ENCODE results near the gene AUTS2. TPM values are rescaled to one million over a fixed set of nuclear protein-coding genes. Genes with fewer than 3 reads are reported as not detected.

Gene AUTS2
- total and polyA plus RNA-seq, 10 donors, result 6.1 to 54.8 (median 29.1) TPM

- H3K9me3 ChIP-seq, result peaks cover 0 to 6% (median 0%) of the 10 kb centered on the region in 8 donors
- intact Hi-C loops (cut with DNase I; ENCODE audit: low total_unique reads), result no loop called here
- H3K4me3 ChIP-seq, result no peak overlapping the region
- WGBS, 5 donors, result 44 to 81% (median 63%) methylated on average over 1 of the region's 1 CpG
- H3K4me1 ChIP-seq, result no peaks in the 10 kb centered on the region
- no peak overlapping the region for H3K27ac ChIP-seq
- no peak for TF ChIP-seq POLR2A (IDR thresholded peaks at IDR 0.05)
- no peak for TF ChIP-seq CTCF (IDR thresholded peaks at IDR 0.05 in 8 of 11, conservative IDR thresholded peaks at IDR 0.05 in 3 of 11)
- no peak for TF ChIP-seq POLR2AphosphoS5 (IDR thresholded peaks at IDR 0.05)
- peaks cover 0 to 32% (median 8%) of the 10 kb centered on the region in 7 donors for H3K27me3 ChIP-seq (replicated peaks in 1 of 7)
- no peak for DNase-seq
- no peaks in the 10 kb centered on the region for H3K36me3 ChIP-seq
Measured at GRCh38 chr7:70836279-70836678, 1238.0 kb downstream of the AUTS2 start.

GRCh38 chr7:70836946-70837345 is 1238.7 kb downstream of the AUTS2 start:
- TF ChIP-seq POLR2A (IDR thresholded peaks at IDR 0.05), result no peak
- TF ChIP-seq POLR2AphosphoS5 (IDR thresholded peaks at IDR 0.05), result no peak
- no peak for TF ChIP-seq CTCF (IDR thresholded peaks at IDR 0.05 in 8 of 11, conservative IDR thresholded peaks at IDR 0.05 in 3 of 11)
- intact Hi-C loops (cut with DNase I; ENCODE audit: low total_unique reads), result no loop called here
- 88 to 95% (median 93%) methylated on average over 6 of the region's 6 CpGs for WGBS, 5 donors
- Histone ChIP-seq H3K4me1 (no peaks in the 10 kb centered on the region), H3K36me3 (no peaks in the 10 kb centered on the region), H3K27me3 (replicated peaks in 1 of 7) (peaks cover 0 to 32% (median 8%) of the 10 kb centered on the region in 7 donors), H3K4me3 (no peak overlapping the region), H3K9me3 (peaks cover 0 to 6% (median 0%) of the 10 kb centered on the region in 8 donors), H3K27ac (no peak overlapping the region)
- no peak for DNase-seq

- DNase-seq, result no peak
- Histone ChIP-seq H3K4me3 (no peak overlapping the region), H3K27me3 (replicated peaks in 1 of 7) (peaks cover 0 to 26% (median 8%) of the 10 kb centered on the region in 7 donors), H3K4me1 (no peaks in the 10 kb centered on the region), H3K27ac (no peak overlapping the region), H3K36me3 (no peaks in the 10 kb centered on the region), H3K9me3 (peaks cover 0 to 6% (median 0%) of the 10 kb centered on the region in 8 donors)
- intact Hi-C loops (cut with DNase I; ENCODE audit: low total_unique reads), result no loop called here
- 55 to 82% (median 73%) methylated on average over 4 of the region's 4 CpGs for WGBS, 5 donors
- TF ChIP-seq CTCF (IDR thresholded peaks at IDR 0.05 in 8 of 11, conservative IDR thresholded peaks at IDR 0.05 in 3 of 11) (no peak), POLR2AphosphoS5 (IDR thresholded peaks at IDR 0.05) (no peak), POLR2A (IDR thresholded peaks at IDR 0.05) (no peak)
Measured at GRCh38 chr7:70837589-70837988, 1239.3 kb downstream of the AUTS2 start.

- H3K9me3 ChIP-seq, result peaks cover 0 to 8% (median 0%) of the 10 kb centered on the region in 8 donors
- H3K4me3 ChIP-seq, result no peak overlapping the region
- no peak for DNase-seq
- TF ChIP-seq POLR2A (IDR thresholded peaks at IDR 0.05), result no peak
- no peak for TF ChIP-seq CTCF (IDR thresholded peaks at IDR 0.05 in 8 of 11, conservative IDR thresholded peaks at IDR 0.05 in 3 of 11)
- TF ChIP-seq POLR2AphosphoS5 (IDR thresholded peaks at IDR 0.05), result no peak
- no peak overlapping the region for H3K27ac ChIP-seq
- no peaks in the 10 kb centered on the region for H3K36me3 ChIP-seq
- H3K4me1 ChIP-seq, result no peaks in the 10 kb centered on the region
- WGBS, 5 donors, result 64 to 76% (median 69%) methylated on average over 8 to 15 of the region's 15 CpGs
- peaks cover 0 to 23% (median 8%) of the 10 kb centered on the region in 7 donors for H3K27me3 ChIP-seq (replicated peaks in 1 of 7)
- intact Hi-C loops (cut with DNase I; ENCODE audit: low total_unique reads), result no loop called here
Measured at GRCh38 chr7:70838292-70838907, 1240.1 kb downstream of the AUTS2 start.

Small RNA genes lying within 50 kb of the gene (small RNA-seq; reads per million reads assigned to genes)
- gene AC073873.1, result 0 reads per million in 4 donors

All from spleen (tissue), 11 donors.